IMR-90 (cell line): ENCODE data around the gene DMP1. TPM values are rescaled to one million over a fixed set of nuclear protein-coding genes. Genes with fewer than 3 reads are reported as not detected.

Source experiments
- ATAC-seq: fragments of 200-7000 bp; cut with Tn5 transposase; 2 replicates; pipeline ENCODE4 v1.9.1; 2020; ENCODE audit warnings: low read depth, mild to moderate bottlenecking, moderate library complexity
- BruUV-seq: library from RNA; stranded (reverse); fragments of 400-500 nt; replicated peaks from 2 replicates; lab custom pipeline; 2021; lab: Mats Ljungman, UMichigan
- CTCF ChIA-PET: fragments of 300-600 bp; formaldehyde crosslinking; extraction: SDS; loops from one replicate; lab custom pipeline; 2021; ENCODE audit warnings: antibody characterized with exemption; lab: Yijun Ruan, JAX
- POLR2A ChIA-PET: fragments of 300-600 bp; sonication (Branson Sonifier 250); formaldehyde crosslinking; loops from one replicate; lab custom pipeline; 2022; ENCODE audit warnings: antibody characterized with exemption; ENCODE audit not compliant: unreplicated experiment; lab: Charles Lee
- DNase-seq: peaks from one replicate; pipeline ENCODE4 v3.0.0; 2013
- H2AFZ ChIP-seq: replicated peaks from 2 replicates; pipeline ENCODE3; 2013; ENCODE audit warnings: low read length, mild to moderate bottlenecking; ENCODE audit not compliant: poor library complexity
- H2AK5ac ChIP-seq: 2 replicates; pipeline ENCODE4 v1.6.1; 2013; ENCODE audit warnings: low read depth, low read length, inconsistent platforms
- H2AK9ac ChIP-seq: replicated peaks from 2 replicates; pipeline ENCODE3; 2013; ENCODE audit warnings: mild to moderate bottlenecking, low read depth, low read length, moderate library complexity; ENCODE audit not compliant: poor library complexity
- H2BK120ac ChIP-seq: 2 replicates; pipeline ENCODE4 v1.6.1; 2013; ENCODE audit warnings: low read depth, low read length, inconsistent platforms
- H2BK15ac ChIP-seq: 3 replicates; pipeline ENCODE4 v1.6.1; 2013; ENCODE audit warnings: low read depth, low read length, inconsistent platforms
- H2BK20ac ChIP-seq: 2 replicates; pipeline ENCODE4 v1.6.1; 2013; ENCODE audit warnings: low read depth, mild to moderate bottlenecking, inconsistent platforms, low read length, moderate library complexity
- H2BK5ac ChIP-seq: 2 replicates; pipeline ENCODE4 v1.6.1; 2013; ENCODE audit warnings: mild to moderate bottlenecking, low read depth, low read length, inconsistent platforms; ENCODE audit not compliant: poor library complexity, severe bottlenecking
- H3K14ac ChIP-seq: replicated peaks from 2 replicates; pipeline ENCODE4 v1.6.1; 2013; ENCODE audit warnings: low read depth, low read length, inconsistent platforms
- H3K18ac ChIP-seq: 2 replicates; pipeline ENCODE4 v1.6.1; 2013; ENCODE audit warnings: low read depth, low read length, control low read depth
- H3K23ac ChIP-seq: 2 replicates; pipeline ENCODE4 v1.6.1; 2013; ENCODE audit warnings: low read depth, low read length, inconsistent platforms
- H3K27ac ChIP-seq: 2 replicates; pipeline ENCODE4 v1.5.1; 2013; ENCODE audit warnings: mild to moderate bottlenecking, control low read depth, low read length; ENCODE audit not compliant: insufficient read depth
- H3K27me3 ChIP-seq: 2 replicates; pipeline ENCODE4 v1.6.1; 2013; ENCODE audit warnings: low read length; ENCODE audit not compliant: control insufficient read depth, insufficient read depth
- H3K36me3 ChIP-seq: 2 replicates; pipeline ENCODE4 v1.6.1; 2013; ENCODE audit warnings: low read length, mixed read lengths; ENCODE audit not compliant: control insufficient read depth, insufficient read depth
- H3K4ac ChIP-seq: 2 replicates; pipeline ENCODE4 v1.6.1; 2013; ENCODE audit warnings: low read depth, low read length, inconsistent platforms
- H3K4me1 ChIP-seq: 2 replicates; pipeline ENCODE4 v1.6.1; 2013; ENCODE audit warnings: low read length, mixed read lengths; ENCODE audit not compliant: control insufficient read depth, insufficient read depth
- H3K4me2 ChIP-seq: 2 replicates; pipeline ENCODE4 v1.6.1; 2013; ENCODE audit warnings: low read depth, mild to moderate bottlenecking, control low read depth, low read length, moderate library complexity
- H3K4me3 ChIP-seq: 2 replicates; pipeline ENCODE4 v1.5.1; 2013; ENCODE audit warnings: low read depth, mild to moderate bottlenecking, control low read depth, low read length, moderate library complexity; ENCODE audit not compliant: insufficient read depth
- H3K56ac ChIP-seq: 2 replicates; pipeline ENCODE4 v1.6.1; 2013; ENCODE audit warnings: low read length, inconsistent platforms; ENCODE audit not compliant: insufficient read depth; ENCODE audit errors: extremely low read depth
- H3K79me1 ChIP-seq, 2 experiments: 2 replicates each; pipeline ENCODE4 v1.6.1; 2013; ENCODE audit warnings: low read length in 2 of 2, inconsistent platforms in 1 of 2, low read depth in 1 of 2
- H3K9ac ChIP-seq: 2 replicates; pipeline ENCODE4 v1.6.1; 2013; ENCODE audit warnings: low read depth, low read length, control low read depth
- H3K9me1 ChIP-seq: 2 replicates; pipeline ENCODE4 v1.6.1; 2013; ENCODE audit warnings: low read length, inconsistent platforms; ENCODE audit not compliant: insufficient read depth
- H3K9me3 ChIP-seq: 2 replicates; pipeline ENCODE4 v1.6.1; 2013; ENCODE audit warnings: low read length; ENCODE audit not compliant: control insufficient read depth, insufficient read depth
- H4K20me1 ChIP-seq: 2 replicates; pipeline ENCODE4 v1.6.1; 2013; ENCODE audit warnings: low read length, inconsistent platforms; ENCODE audit not compliant: insufficient read depth
- H4K5ac ChIP-seq: 2 replicates; pipeline ENCODE4 v1.6.1; 2013; ENCODE audit warnings: mild to moderate bottlenecking, low read depth, low read length, control low read depth
- H4K8ac ChIP-seq, 2 experiments: 2 replicates each; pipeline ENCODE4 v1.6.1; 2013; ENCODE audit warnings: low read depth in 2 of 2, low read length in 2 of 2, control low read depth in 1 of 2, inconsistent platforms in 1 of 2
- H4K91ac ChIP-seq: 2 replicates; pipeline ENCODE4 v1.6.1; 2013; ENCODE audit warnings: low read depth, low read length, inconsistent platforms; ENCODE audit not compliant: insufficient read depth
- CEBPB ChIP-seq: IDR thresholded peaks from 2 replicates; pipeline ENCODE4 v1.6.1; 2012; ENCODE audit warnings: low read depth, low read length, improper control_type of control experiment
- CHD1 ChIP-seq: IDR thresholded peaks from 2 replicates; pipeline ENCODE4 v1.6.1; 2012; ENCODE audit warnings: low read depth, low read length, improper control_type of control experiment
- ELK1 ChIP-seq: fragments of 150-350 bp; IDR thresholded peaks from 2 replicates; pipeline ENCODE4 v1.6.1; 2016; ENCODE audit warnings: low read depth, mild to moderate bottlenecking, low read length, moderate library complexity, borderline replicate concordance
- MAFK ChIP-seq: IDR thresholded peaks from 2 replicates; pipeline ENCODE4 v1.6.1; 2012; ENCODE audit warnings: low read depth, low read length, improper control_type of control experiment
- MAZ ChIP-seq: IDR thresholded peaks from 2 replicates; pipeline ENCODE4 v1.6.1; 2012; ENCODE audit warnings: low read depth, mild to moderate bottlenecking, low read length, improper control_type of control experiment, moderate library complexity, borderline replicate concordance
- NFE2L2 ChIP-seq: fragments of 150-350 bp; IDR thresholded peaks from 2 replicates; pipeline ENCODE4 v1.6.1; 2016; ENCODE audit warnings: low read depth, mild to moderate bottlenecking, low read length
- POLR2A ChIP-seq: IDR thresholded peaks from 2 replicates; pipeline ENCODE4 v1.6.1; 2012; ENCODE audit warnings: mild to moderate bottlenecking, low read depth, low read length
- RFX5 ChIP-seq: IDR thresholded peaks from 2 replicates; pipeline ENCODE4 v1.8.0; 2012; ENCODE audit warnings: low read depth, mild to moderate bottlenecking, low read length, moderate library complexity
- USF2 ChIP-seq: fragments of 150-350 bp; IDR thresholded peaks from 2 replicates; pipeline ENCODE4 v1.6.1; 2017; ENCODE audit warnings: mild to moderate bottlenecking, antibody characterized with exemption, low read length, low read depth
- WGBS, 2 experiments: methylation state at CpG; one replicate each; pipeline versions ENCODE4 v1.1.5 to v1.1.7; 2013; ENCODE audit warnings: missing lambda C conversion rate in 2 of 2; ENCODE audit not compliant: insufficient read length in 1 of 2; ENCODE audit errors: extremely low coverage in 2 of 2; 5-methylcytosine and 5-hydroxymethylcytosine counted together
- dilution Hi-C: fragments of 300-500 bp; cut with HindIII; formaldehyde crosslinking; loops from one replicate; pipeline ENCODE4 v1.14.3; 2018; ENCODE audit warnings: low sequenced_read_pairs; ENCODE audit not compliant: unreplicated experiment
- in situ Hi-C: fragments of 300-500 bp; cut with MboI; formaldehyde crosslinking; loops from 3 replicates; pipeline ENCODE4 v1.14.3; 2019; ENCODE audit warnings: low sequenced_read_pairs, inconsistent platforms, mixed read lengths
- intact Hi-C: fragments of 100-400 bp; cut with micrococcal nuclease; formaldehyde crosslinking; loops from 2 replicates; pipeline ENCODE4 v1.10.0; 2022
- polyA plus RNA-seq, 3 experiments: library from polyadenylated mRNA; depleted of rRNA; stranded (reverse); fragments of >200 nt; gene quantifications; 2 replicates each; pipeline ENCODE4 v1.2.3, GENCODE V29; 2012; ENCODE audit warnings: low replicate concordance in 1 of 3
- total RNA-seq: library from RNA; depleted of rRNA; stranded (reverse); fragments of >200 nt; gene quantifications from 2 replicates; pipeline ENCODE4 v1.2.3, GENCODE V29; 2012

Gene DMP1
- total and polyA plus RNA-seq, 2 of the 4 experiments (the other 2 are of a cell fraction): not detected

- no peak overlapping the region for H2AK5ac ChIP-seq
- no peak overlapping the region for H2BK120ac ChIP-seq
- H3K18ac ChIP-seq: no peak overlapping the region
- no peak overlapping the region for H4K5ac ChIP-seq
- no peak overlapping the region for H2BK5ac ChIP-seq
- no peak overlapping the region for H3K56ac ChIP-seq
- H3K4me1 ChIP-seq: no peaks in the 10 kb centered on the region
- no peak overlapping the region for H4K8ac ChIP-seq
- no peak overlapping the region for H3K4me3 ChIP-seq
- no peak for ATAC-seq
- no peak overlapping the region for H2BK20ac ChIP-seq
- H3K23ac ChIP-seq: no peak overlapping the region
- no peak overlapping the region for H2AFZ ChIP-seq
- H3K79me1 ChIP-seq: no peaks in the 10 kb centered on the region
- no peak overlapping the region for H3K4ac ChIP-seq
- H3K9me1 ChIP-seq: no peaks in the 10 kb centered on the region
- in situ Hi-C loops: no loop called here
- H4K20me1 ChIP-seq: no peaks in the 10 kb centered on the region
- no peak overlapping the region for H2AK9ac ChIP-seq
- ChIA-PET POLR2A (no interaction called here), CTCF (no interaction called here)
- no peak overlapping the region for H3K4me2 ChIP-seq
- no peak overlapping the region for H3K14ac ChIP-seq
- H4K91ac ChIP-seq: no peak overlapping the region
- H3K9me3 ChIP-seq: no peaks in the 10 kb centered on the region
- dilution Hi-C loops: no loop called here
- TF ChIP-seq MAZ: no peak
- TF ChIP-seq MAFK: no peak
- no peak for TF ChIP-seq POLR2A
- TF ChIP-seq CHD1: no peak
- no peak for TF ChIP-seq CEBPB
- TF ChIP-seq RFX5: no peak
- TF ChIP-seq ELK1: no peak
- TF ChIP-seq USF2: no peak
- no peak for TF ChIP-seq NFE2L2
- H3K9ac ChIP-seq: no peak overlapping the region
- intact Hi-C loops: no loop called here
- H3K27ac ChIP-seq: no peak overlapping the region
- peaks cover 2% of the 10 kb centered on the region; the same call in 1 of the 2 replicates for H3K27me3 ChIP-seq
- H2BK15ac ChIP-seq: no peak overlapping the region
- no TSS peak for BruUV-seq
- no peaks in the 10 kb centered on the region for H3K36me3 ChIP-seq
- 46% methylated on average over 4 of the region's 8 CpGs; no CpG with 5 or more reads in 1 of the 2 experiments for WGBS, 2 experiments
- DNase-seq: no peak
Observed at GRCh38 chr4:87622303-87622702, 27.8 kb upstream of the DMP1 start.
